WTC11 (cell line): ENCODE results near the gene VSNL1. TPM values are rescaled to one million over a fixed set of nuclear protein-coding genes. Genes with fewer than 3 reads are reported as not detected.

Experiments used
- ATAC-seq: fragments of 200-7000 bp; cut with Tn5 transposase; 2 replicates; pipeline ENCODE4 v1.10.0; 2021; ENCODE audit warnings: mild to moderate bottlenecking, moderate library complexity
- CTCF ChIA-PET: fragments of 300-600 bp; sonication (Branson Sonifier 250); formaldehyde crosslinking; loops from one replicate; lab custom pipeline; 2021; ENCODE audit warnings: antibody characterized with exemption; lab: Charles Lee
- POLR2A ChIA-PET: fragments of 350-600 bp; sonication (Branson Sonifier 250); formaldehyde crosslinking; loops from one replicate; lab custom pipeline; 2021; ENCODE audit warnings: antibody characterized with exemption; lab: Charles Lee
- DNase-seq: peaks from one replicate; pipeline ENCODE4 v3.0.0; 2021; ENCODE audit warnings: low spot score
- H3K27ac Mint-ChIP-seq: 2 replicates; pipeline ENCODE4 v1.8.0; 2021; ENCODE audit warnings: mixed read lengths
- H3K27me3 Mint-ChIP-seq: 2 replicates; pipeline ENCODE4 v1.8.0; 2021; ENCODE audit warnings: low read depth, mild to moderate bottlenecking, moderate library complexity, mixed read lengths
- H3K36me3 Mint-ChIP-seq: 2 replicates; pipeline ENCODE4 v1.8.0; 2021; ENCODE audit warnings: mixed read lengths
- H3K4me1 Mint-ChIP-seq: 2 replicates; pipeline ENCODE4 v1.8.0; 2022; ENCODE audit warnings: mixed read lengths
- H3K4me3 Mint-ChIP-seq: 2 replicates; pipeline ENCODE4 v1.8.0; 2021; ENCODE audit warnings: mild to moderate bottlenecking, moderate library complexity, mixed read lengths
- H3K9me3 Mint-ChIP-seq: 2 replicates; pipeline ENCODE4 v1.8.0; 2021; ENCODE audit warnings: mixed read lengths
- ATF6 ChIP-seq: sonication (generic); formaldehyde crosslinking; IDR thresholded peaks from 2 replicates; pipeline ENCODE4 v1.8.1; 2023; ENCODE audit warnings: mild to moderate bottlenecking, missing genetic modification reagents
- ETV6 ChIP-seq: sonication (generic); formaldehyde crosslinking; IDR thresholded peaks from 2 replicates; pipeline ENCODE4 v1.8.1; 2022; ENCODE audit warnings: mild to moderate bottlenecking, missing genetic modification reagents
- FOXJ3 ChIP-seq: sonication (generic); formaldehyde crosslinking; IDR thresholded peaks from 2 replicates; pipeline ENCODE4 v1.9.0; 2021; ENCODE audit warnings: missing genetic modification reagents, mild to moderate bottlenecking, borderline replicate concordance
- FOXP1 ChIP-seq: sonication (generic); formaldehyde crosslinking; IDR thresholded peaks from 2 replicates; pipeline ENCODE4 v1.8.0; 2022; ENCODE audit warnings: missing genetic modification reagents, mild to moderate bottlenecking, moderate library complexity, borderline replicate concordance
- IRF2 ChIP-seq: sonication (generic); formaldehyde crosslinking; IDR thresholded peaks from 2 replicates; pipeline ENCODE4 v1.8.0; 2022; ENCODE audit warnings: low read depth, missing genetic modification reagents, borderline replicate concordance
- JAZF1 ChIP-seq: fragments of 250-450 bp; sonication (Bioruptor Pico); IDR thresholded peaks from 2 replicates; pipeline ENCODE4 v1.9.0; 2021; ENCODE audit warnings: moderate library complexity, mild to moderate bottlenecking, inconsistent platforms
- NR1H2 ChIP-seq: sonication (generic); formaldehyde crosslinking; IDR thresholded peaks from 2 replicates; pipeline ENCODE4 v1.9.0; 2021; ENCODE audit warnings: mild to moderate bottlenecking, moderate library complexity, missing genetic modification reagents
- NR3C1 ChIP-seq: sonication (generic); formaldehyde crosslinking; conservative IDR thresholded peaks from 2 replicates; pipeline ENCODE4 v1.8.1; 2023; ENCODE audit warnings: low read depth, mild to moderate bottlenecking, missing genetic modification reagents
- SMAD4 ChIP-seq: sonication (generic); formaldehyde crosslinking; IDR thresholded peaks from 2 replicates; pipeline ENCODE4 v1.8.0; 2022; ENCODE audit warnings: mild to moderate bottlenecking, missing genetic modification reagents
- SOX15 ChIP-seq: fragments of 250-450 bp; sonication (Bioruptor Pico); IDR thresholded peaks from 2 replicates; pipeline ENCODE4 v1.9.0; 2021; ENCODE audit warnings: mild to moderate bottlenecking
- SP1 ChIP-seq: sonication (generic); formaldehyde crosslinking; conservative IDR thresholded peaks from 2 replicates; pipeline ENCODE4 v1.8.1; 2022; ENCODE audit warnings: missing genetic modification reagents
- TEAD1 ChIP-seq: sonication (generic); formaldehyde crosslinking; IDR thresholded peaks from 2 replicates; pipeline ENCODE4 v1.8.0; 2022; ENCODE audit warnings: mild to moderate bottlenecking, missing genetic modification reagents
- TP53 ChIP-seq: sonication (generic); formaldehyde crosslinking; IDR thresholded peaks from 2 replicates; pipeline ENCODE4 v1.8.1; 2023; ENCODE audit warnings: mild to moderate bottlenecking, missing genetic modification reagents
- USF1 ChIP-seq: sonication (generic); formaldehyde crosslinking; IDR thresholded peaks from 2 replicates; pipeline ENCODE4 v1.8.0; 2022; ENCODE audit warnings: mild to moderate bottlenecking, missing genetic modification reagents
- ZNF416 ChIP-seq: fragments of 250-450 bp; sonication (Bioruptor Pico); IDR thresholded peaks from 2 replicates; pipeline ENCODE4 v1.9.0; 2021; ENCODE audit warnings: mild to moderate bottlenecking, inconsistent platforms
- ZNF423 ChIP-seq: fragments of 250-450 bp; sonication (Bioruptor Pico); IDR thresholded peaks from 2 replicates; pipeline ENCODE4 v2.1.2; 2022; ENCODE audit warnings: mild to moderate bottlenecking, moderate library complexity
- total RNA-seq: library from RNA; stranded (reverse); gene quantifications from 3 replicates; pipeline ENCODE4 v1.2.3, GENCODE V29; 2021
- TF ChIP-seq, protein P1 (sequence below): sonication (generic); formaldehyde crosslinking; IDR thresholded peaks from 2 replicates; pipeline ENCODE4 v1.8.0; 2022; ENCODE audit warnings: mild to moderate bottlenecking, missing genetic modification reagents
- TF ChIP-seq, protein P2 (sequence below): sonication (generic); formaldehyde crosslinking; conservative IDR thresholded peaks from 2 replicates; pipeline ENCODE4 v1.8.1; 2022; ENCODE audit warnings: mild to moderate bottlenecking, missing genetic modification reagents
- TF ChIP-seq, protein P3 (sequence below): sonication (generic); formaldehyde crosslinking; IDR thresholded peaks from 2 replicates; pipeline ENCODE4 v1.8.1; 2022; ENCODE audit warnings: mild to moderate bottlenecking, missing genetic modification reagents, moderate library complexity, borderline replicate concordance
- TF ChIP-seq, protein P4 (sequence below): sonication (generic); formaldehyde crosslinking; IDR thresholded peaks from 2 replicates; pipeline ENCODE4 v1.8.0; 2022; ENCODE audit warnings: mild to moderate bottlenecking, missing genetic modification reagents

VSNL1 gene
- total RNA-seq, 1 experiment from 2014 or later = 78.4 TPM

- Mint-ChIP-seq H3K27ac (peak overlapping the region; percentile 75), H3K36me3 (peaks cover 7% of the 10 kb centered on the region)
- TF ChIP-seq, protein P1, sequence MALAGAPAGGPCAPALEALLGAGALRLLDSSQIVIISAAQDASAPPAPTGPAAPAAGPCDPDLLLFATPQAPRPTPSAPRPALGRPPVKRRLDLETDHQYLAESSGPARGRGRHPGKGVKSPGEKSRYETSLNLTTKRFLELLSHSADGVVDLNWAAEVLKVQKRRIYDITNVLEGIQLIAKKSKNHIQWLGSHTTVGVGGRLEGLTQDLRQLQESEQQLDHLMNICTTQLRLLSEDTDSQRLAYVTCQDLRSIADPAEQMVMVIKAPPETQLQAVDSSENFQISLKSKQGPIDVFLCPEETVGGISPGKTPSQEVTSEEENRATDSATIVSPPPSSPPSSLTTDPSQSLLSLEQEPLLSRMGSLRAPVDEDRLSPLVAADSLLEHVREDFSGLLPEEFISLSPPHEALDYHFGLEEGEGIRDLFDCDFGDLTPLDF (CRISPR knock-in tag) = no peak
- TF ChIP-seq, protein P2, sequence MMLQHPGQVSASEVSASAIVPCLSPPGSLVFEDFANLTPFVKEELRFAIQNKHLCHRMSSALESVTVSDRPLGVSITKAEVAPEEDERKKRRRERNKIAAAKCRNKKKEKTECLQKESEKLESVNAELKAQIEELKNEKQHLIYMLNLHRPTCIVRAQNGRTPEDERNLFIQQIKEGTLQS (CRISPR knock-in tag) = no peak
- no peak for TF ChIP-seq JAZF1 (CRISPR knock-in tag)
- no peak for TF ChIP-seq SMAD4
- no peak for TF ChIP-seq FOXP1
- TF ChIP-seq, protein P3, sequence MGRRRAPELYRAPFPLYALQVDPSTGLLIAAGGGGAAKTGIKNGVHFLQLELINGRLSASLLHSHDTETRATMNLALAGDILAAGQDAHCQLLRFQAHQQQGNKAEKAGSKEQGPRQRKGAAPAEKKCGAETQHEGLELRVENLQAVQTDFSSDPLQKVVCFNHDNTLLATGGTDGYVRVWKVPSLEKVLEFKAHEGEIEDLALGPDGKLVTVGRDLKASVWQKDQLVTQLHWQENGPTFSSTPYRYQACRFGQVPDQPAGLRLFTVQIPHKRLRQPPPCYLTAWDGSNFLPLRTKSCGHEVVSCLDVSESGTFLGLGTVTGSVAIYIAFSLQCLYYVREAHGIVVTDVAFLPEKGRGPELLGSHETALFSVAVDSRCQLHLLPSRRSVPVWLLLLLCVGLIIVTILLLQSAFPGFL (CRISPR knock-in tag) = no peak
- TF ChIP-seq FOXJ3 (CRISPR knock-in tag) = no peak
- no peak for TF ChIP-seq TEAD1 (CRISPR knock-in tag)
- TF ChIP-seq SP1 (CRISPR knock-in tag) = no peak
- TF ChIP-seq NR3C1 (CRISPR knock-in tag) = no peak
- TF ChIP-seq ZNF416 (CRISPR knock-in tag) = no peak
- TF ChIP-seq USF1 = no peak
- TF ChIP-seq ETV6 (CRISPR knock-in tag) = no peak
- TF ChIP-seq, protein P4, sequence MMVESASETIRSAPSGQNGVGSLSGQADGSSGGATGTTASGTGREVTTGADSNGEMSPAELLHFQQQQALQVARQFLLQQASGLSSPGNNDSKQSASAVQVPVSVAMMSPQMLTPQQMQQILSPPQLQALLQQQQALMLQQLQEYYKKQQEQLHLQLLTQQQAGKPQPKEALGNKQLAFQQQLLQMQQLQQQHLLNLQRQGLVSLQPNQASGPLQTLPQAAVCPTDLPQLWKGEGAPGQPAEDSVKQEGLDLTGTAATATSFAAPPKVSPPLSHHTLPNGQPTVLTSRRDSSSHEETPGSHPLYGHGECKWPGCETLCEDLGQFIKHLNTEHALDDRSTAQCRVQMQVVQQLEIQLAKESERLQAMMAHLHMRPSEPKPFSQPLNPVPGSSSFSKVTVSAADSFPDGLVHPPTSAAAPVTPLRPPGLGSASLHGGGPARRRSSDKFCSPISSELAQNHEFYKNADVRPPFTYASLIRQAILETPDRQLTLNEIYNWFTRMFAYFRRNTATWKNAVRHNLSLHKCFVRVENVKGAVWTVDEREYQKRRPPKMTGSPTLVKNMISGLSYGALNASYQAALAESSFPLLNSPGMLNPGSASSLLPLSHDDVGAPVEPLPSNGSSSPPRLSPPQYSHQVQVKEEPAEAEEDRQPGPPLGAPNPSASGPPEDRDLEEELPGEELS = no peak
- TF ChIP-seq TP53 (CRISPR knock-in tag) = no peak
- no peak for TF ChIP-seq IRF2 (CRISPR knock-in tag)
- TF ChIP-seq, all 79 proteins: peak for 0
- H3K4me1 Mint-ChIP-seq = peaks cover 43% of the 10 kb centered on the region
- ATAC-seq (no peak), DNase-seq (no peak)
- H3K4me3 Mint-ChIP-seq = peak overlapping the region; percentile 93
- ChIA-PET CTCF (no interaction called here), POLR2A (no interaction called here)
- H3K27me3 Mint-ChIP-seq = peaks cover 8% of the 10 kb centered on the region
- no peaks in the 10 kb centered on the region for H3K9me3 Mint-ChIP-seq
Measured at GRCh38 chr2:17541531-17541950, 1.0 kb downstream of the VSNL1 start.

DNA sequence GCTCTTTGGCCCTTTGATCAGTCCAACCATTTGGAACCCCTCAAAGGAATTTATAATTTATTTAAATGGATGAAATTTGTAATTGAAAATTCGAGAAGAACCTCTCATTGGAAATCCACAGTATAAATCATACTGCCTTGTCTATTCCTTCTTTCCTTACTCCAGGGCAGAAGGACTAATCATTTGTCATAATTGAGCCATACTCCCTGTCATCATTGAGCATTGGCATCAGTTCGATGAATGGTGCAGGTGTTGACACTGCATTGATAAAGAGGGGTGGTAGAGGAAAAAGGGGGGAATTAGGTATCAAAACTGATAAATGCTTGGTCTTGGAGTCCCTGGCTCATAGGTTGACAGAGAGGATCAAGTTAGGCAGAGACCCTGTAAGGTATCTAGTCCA is 2.0 kb downstream of the VSNL1 start:
- no peak for ATAC-seq
- peaks cover 45% of the 10 kb centered on the region for H3K4me1 Mint-ChIP-seq
- TF ChIP-seq ATF6 (CRISPR knock-in tag) (no peak), ZNF423 (no peak), SOX15 (no peak), NR1H2 (CRISPR knock-in tag) (no peak)
- POLR2A ChIA-PET = no interaction called here
- CTCF ChIA-PET = no interaction called here
- no peaks in the 10 kb centered on the region for H3K9me3 Mint-ChIP-seq
- peak overlapping the region; percentile 93 for H3K4me3 Mint-ChIP-seq
- H3K27ac Mint-ChIP-seq = peak overlapping the region; percentile 99
- DNase-seq = no peak
- peaks cover 7% of the 10 kb centered on the region for H3K36me3 Mint-ChIP-seq
- peaks cover 7% of the 10 kb centered on the region; the same call in 1 of the 2 replicates for H3K27me3 Mint-ChIP-seq
